GM18858 (cell line): Measurements from ENCODE around the gene PDCD5.

Experiments used
- ATAC-seq: cut with Tn5 transposase; IDR thresholded peaks from one replicate; pipeline ENCODE4 v1.9.1; 2021; ENCODE audit not compliant: unreplicated experiment

PDCD5 gene

DNA sequence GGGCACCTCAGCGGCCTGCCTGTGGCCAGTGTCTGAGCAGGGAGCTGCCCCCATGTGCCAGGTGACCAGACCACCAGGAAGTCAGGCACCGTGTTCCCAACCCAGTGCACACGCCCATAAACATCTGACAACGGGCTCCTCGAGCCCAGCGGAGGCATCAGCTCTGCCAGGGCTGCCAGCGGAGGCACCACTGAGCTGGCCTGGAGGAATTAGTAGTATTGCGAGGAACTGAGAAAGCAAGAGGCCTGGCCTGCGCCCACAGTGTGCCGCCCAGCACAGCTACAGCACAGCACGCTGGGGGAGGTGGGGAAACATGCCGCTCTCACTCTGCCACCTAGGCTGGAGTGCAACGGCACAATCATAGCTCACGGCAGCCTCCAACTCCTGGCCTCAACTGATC is 49.3 kb downstream of the PDCD5 start:
- ATAC-seq = no peak

DNA sequence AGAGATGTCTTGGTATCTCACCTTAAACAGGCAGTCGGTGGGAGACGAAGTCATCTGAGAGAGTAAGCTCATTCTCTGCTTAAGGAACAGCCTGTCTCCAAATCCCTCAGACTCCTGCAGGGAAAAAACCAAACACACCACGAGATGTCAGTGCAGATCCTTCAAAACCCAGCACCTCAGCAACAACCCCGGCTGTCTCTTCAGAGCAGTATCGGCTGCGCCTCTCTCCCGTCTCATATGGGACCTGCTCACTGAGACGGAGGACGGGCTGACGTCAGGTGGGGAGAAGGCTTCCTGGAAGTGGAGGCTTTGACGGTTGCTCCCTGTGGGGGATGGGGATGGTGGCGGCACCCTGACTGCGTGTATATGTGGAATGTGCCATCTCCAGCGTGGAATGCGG is 50.4 kb downstream of the PDCD5 start:
- no peak for ATAC-seq
